DND-41 (cell line): ENCODE measurements around the gene RAD23A.
A peak's percentile ranks its signal among the peaks of the same experiment; 100 is the strongest.

Experiments
- ATAC-seq: fragments of 200-7000 bp; cut with Tn5 transposase; 3 replicates; pipeline ENCODE4 v1.9.1; 2021; ENCODE audit warnings: low read depth; ENCODE audit not compliant: insufficient read depth
- DNase-seq: peaks from one replicate; pipeline ENCODE4 v3.0.0-alpha.2; 2020
- H2AFZ ChIP-seq: 2 replicates; pipeline ENCODE4 v1.6.0; 2012; ENCODE audit warnings: low read depth, low read length
- H3K27ac ChIP-seq: 2 replicates; pipeline ENCODE4 v1.5.1; 2012; ENCODE audit warnings: low read length, inconsistent platforms
- H3K27me3 ChIP-seq: fragments of 200-600 bp; sonication (generic); 2 replicates; pipeline ENCODE4 v1.6.0; 2012; ENCODE audit warnings: low read length, mild to moderate bottlenecking, inconsistent platforms; ENCODE audit not compliant: insufficient read depth, poor library complexity
- H3K36me3 ChIP-seq: 2 replicates; pipeline ENCODE4 v1.5.1; 2012; ENCODE audit warnings: low read length, inconsistent platforms; ENCODE audit not compliant: insufficient read depth
- H3K4me1 ChIP-seq: 2 replicates; pipeline ENCODE4 v1.5.1; 2012; ENCODE audit warnings: mild to moderate bottlenecking, low read length; ENCODE audit not compliant: insufficient read depth
- H3K4me2 ChIP-seq: 2 replicates; pipeline ENCODE4 v1.6.0; 2012; ENCODE audit warnings: mild to moderate bottlenecking, moderate library complexity, low read length, inconsistent platforms; ENCODE audit not compliant: insufficient read depth
- H3K4me3 ChIP-seq, 2 experiments: fragments of 200-600 bp in 1 of 2; shearing (Covaris generic) in 1 of 2; 2 replicates each; pipeline ENCODE4 v1.5.1; 2012 to 2016; ENCODE audit warnings: inconsistent platforms in 2 of 2, low read length in 2 of 2, mild to moderate bottlenecking in 2 of 2, low read depth in 1 of 2, moderate library complexity in 1 of 2
- H3K79me2 ChIP-seq: 2 replicates; pipeline ENCODE4 v1.6.0; 2012; ENCODE audit warnings: low read length, inconsistent platforms; ENCODE audit not compliant: insufficient read depth
- H3K9ac ChIP-seq: 2 replicates; pipeline ENCODE4 v1.6.0; 2012; ENCODE audit warnings: low read depth, mild to moderate bottlenecking, inconsistent platforms, low read length, moderate library complexity
- H3K9me3 ChIP-seq: 2 replicates; pipeline ENCODE4 v1.5.1; 2012; ENCODE audit warnings: low read length, moderate library complexity, mild to moderate bottlenecking, inconsistent platforms; ENCODE audit not compliant: insufficient read depth, severe bottlenecking
- H4K20me1 ChIP-seq: 2 replicates; pipeline ENCODE4 v1.6.0; 2012; ENCODE audit warnings: low read length; ENCODE audit not compliant: insufficient read depth
- EZH2 ChIP-seq: IDR thresholded peaks from 3 replicates; pipeline ENCODE4 v1.6.1; 2012; ENCODE audit warnings: borderline replicate concordance, low read depth, mild to moderate bottlenecking, moderate library complexity, low read length, inconsistent platforms; ENCODE audit not compliant: severe bottlenecking
- TF ChIP-seq, protein P1 (sequence below): IDR thresholded peaks from 2 replicates; pipeline ENCODE4 v1.5.1; 2012; ENCODE audit warnings: borderline replicate concordance, low read length, moderate library complexity, mild to moderate bottlenecking; ENCODE audit not compliant: poor library complexity, severe bottlenecking; ENCODE audit errors: extremely low read depth

Gene RAD23A

DNA sequence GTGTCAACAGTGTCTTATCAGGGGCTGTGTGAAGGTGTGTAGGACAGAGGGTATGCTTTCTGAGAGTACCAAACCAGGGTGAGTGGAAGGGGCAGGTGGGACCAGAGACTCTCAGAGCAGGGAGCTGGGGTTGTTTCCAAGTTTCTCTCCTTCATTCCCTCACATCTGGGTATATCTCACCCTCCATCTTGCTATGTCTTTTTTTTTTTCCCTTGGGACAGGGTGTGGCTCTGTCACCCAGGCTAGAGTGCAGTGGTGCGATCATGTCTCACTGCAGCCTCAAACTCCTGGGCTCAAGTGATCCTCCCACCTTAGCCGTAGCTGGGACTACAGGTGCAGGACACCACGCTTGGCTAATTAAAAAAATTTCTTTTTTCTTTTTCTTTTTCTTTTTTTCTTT lies 34.3 kb downstream of the RAD23A start:
- ATAC-seq (no peak), DNase-seq (no peak)
- peaks cover 9% of the 10 kb centered on the region for H3K4me1 ChIP-seq
- H3K9ac ChIP-seq, result no peak overlapping the region
- H2AFZ ChIP-seq, result no peak overlapping the region
- no peak overlapping the region for H3K4me2 ChIP-seq
- H3K4me3 ChIP-seq, result no peak overlapping the region
- no peak overlapping the region for H3K27ac ChIP-seq
- TF ChIP-seq, protein P1, sequence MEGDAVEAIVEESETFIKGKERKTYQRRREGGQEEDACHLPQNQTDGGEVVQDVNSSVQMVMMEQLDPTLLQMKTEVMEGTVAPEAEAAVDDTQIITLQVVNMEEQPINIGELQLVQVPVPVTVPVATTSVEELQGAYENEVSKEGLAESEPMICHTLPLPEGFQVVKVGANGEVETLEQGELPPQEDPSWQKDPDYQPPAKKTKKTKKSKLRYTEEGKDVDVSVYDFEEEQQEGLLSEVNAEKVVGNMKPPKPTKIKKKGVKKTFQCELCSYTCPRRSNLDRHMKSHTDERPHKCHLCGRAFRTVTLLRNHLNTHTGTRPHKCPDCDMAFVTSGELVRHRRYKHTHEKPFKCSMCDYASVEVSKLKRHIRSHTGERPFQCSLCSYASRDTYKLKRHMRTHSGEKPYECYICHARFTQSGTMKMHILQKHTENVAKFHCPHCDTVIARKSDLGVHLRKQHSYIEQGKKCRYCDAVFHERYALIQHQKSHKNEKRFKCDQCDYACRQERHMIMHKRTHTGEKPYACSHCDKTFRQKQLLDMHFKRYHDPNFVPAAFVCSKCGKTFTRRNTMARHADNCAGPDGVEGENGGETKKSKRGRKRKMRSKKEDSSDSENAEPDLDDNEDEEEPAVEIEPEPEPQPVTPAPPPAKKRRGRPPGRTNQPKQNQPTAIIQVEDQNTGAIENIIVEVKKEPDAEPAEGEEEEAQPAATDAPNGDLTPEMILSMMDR, result no peak
- TF ChIP-seq EZH2, result no peak
- no peaks in the 10 kb centered on the region for H3K9me3 ChIP-seq
- H3K27me3 ChIP-seq, result peaks cover 4% of the 10 kb centered on the region
- H3K36me3 ChIP-seq, result no peaks in the 10 kb centered on the region
- H4K20me1 ChIP-seq, result 0 out of 2 replicates have a peak, but pooled peaks cover 3% of the 10 kb centered on the region
- H3K79me2 ChIP-seq, result no peaks in the 10 kb centered on the region

DNA sequence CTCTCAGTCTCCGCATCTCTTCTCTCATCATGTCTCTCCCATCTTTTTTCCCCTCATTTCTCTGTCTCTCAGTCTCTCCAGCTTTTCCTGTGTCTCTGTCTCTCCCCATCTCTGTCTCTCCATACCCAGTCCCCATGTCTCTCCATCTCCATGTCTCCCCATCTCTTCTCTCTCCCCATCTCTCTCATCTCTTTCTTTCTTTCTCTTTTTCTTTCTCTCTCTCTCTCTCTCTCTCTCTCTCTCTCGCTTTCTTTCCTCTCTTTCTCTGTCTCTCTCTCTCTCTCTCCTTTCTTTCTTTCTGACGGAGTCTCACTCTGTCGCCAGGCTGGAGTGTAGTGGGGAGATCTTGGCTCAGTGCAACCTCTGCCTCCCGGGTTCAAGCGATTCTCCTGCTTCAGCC lies 37.0 kb downstream of the RAD23A start:
- Histone ChIP-seq H3K79me2 (no peaks in the 10 kb centered on the region), H3K9me3 (no peaks in the 10 kb centered on the region), H3K27ac (no peak overlapping the region), H4K20me1 (0 out of 2 replicates have a peak, but pooled peaks cover 3% of the 10 kb centered on the region), H3K4me1 (peaks cover 9% of the 10 kb centered on the region), H3K9ac (peak overlapping the region; percentile 44; the same call in 1 of the 2 replicates), H3K4me2 (peak overlapping the region; percentile 77; the same call in 1 of the 2 replicates), H2AFZ (no peak overlapping the region), H3K4me3 (no peak overlapping the region), H3K27me3 (peaks cover 4% of the 10 kb centered on the region), H3K36me3 (no peaks in the 10 kb centered on the region)
- ATAC-seq (no peak), DNase-seq (no peak)
- TF ChIP-seq EZH2, result no peak
- TF ChIP-seq, protein P1, result no peak

DNA sequence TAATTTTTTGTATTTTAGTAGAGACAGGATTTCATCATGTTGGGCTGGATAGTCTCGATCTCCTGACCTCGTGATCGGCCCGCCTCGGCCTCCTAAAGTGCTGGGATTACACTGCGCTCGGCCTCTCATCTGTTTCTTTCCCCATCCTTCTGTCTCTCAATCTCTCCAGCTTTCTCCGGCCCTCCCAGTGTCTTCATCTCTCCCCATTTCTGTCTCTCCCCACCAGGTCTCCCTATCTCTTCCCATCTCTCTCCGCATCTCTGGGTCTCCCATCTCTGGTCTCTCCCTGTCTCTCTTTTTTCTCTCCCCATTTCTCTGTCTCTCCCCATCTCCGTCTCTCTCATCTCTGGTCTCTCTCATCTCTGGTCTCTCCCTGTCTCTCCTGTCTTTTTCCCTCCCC lies 37.4 kb downstream of the RAD23A start:
- Histone ChIP-seq H2AFZ (peak overlapping the region; percentile 65), H3K9ac (peak overlapping the region; percentile 44), H4K20me1 (0 out of 2 replicates have a peak, but pooled peaks cover 1% of the 10 kb centered on the region), H3K27ac (no peak overlapping the region), H3K9me3 (no peaks in the 10 kb centered on the region), H3K27me3 (peaks cover 4% of the 10 kb centered on the region), H3K4me2 (peak overlapping the region; percentile 77), H3K4me1 (peaks cover 9% of the 10 kb centered on the region), H3K79me2 (no peaks in the 10 kb centered on the region), H3K36me3 (no peaks in the 10 kb centered on the region), H3K4me3 (peak overlapping the region in 1 of 2 experiments; percentile 55; a peak in 3 of 4 replicates)
- TF ChIP-seq, protein P1, result no peak
- TF ChIP-seq EZH2, result no peak
- ATAC-seq (no peak), DNase-seq (no peak)
